HEK293 (cell line): ENCODE data around the gene STAG3.
A peak's percentile ranks its signal among the peaks of the same experiment; 100 is the strongest.

Source experiments
- BCL11B ChIP-seq: fragments of 450-650 bp; formaldehyde crosslinking; IDR thresholded peaks from 2 replicates; pipeline ENCODE4 v1.5.1; 2016; ENCODE audit warnings: low read depth, missing biosample characterization, missing genetic modification characterization
- KLF16 ChIP-seq: fragments of 450-650 bp; formaldehyde crosslinking; IDR thresholded peaks from 2 replicates; pipeline ENCODE4 v1.5.1; 2017; ENCODE audit warnings: missing biosample characterization, missing genetic modification characterization
- KLF9 ChIP-seq: fragments of 450-650 bp; formaldehyde crosslinking; IDR thresholded peaks from 2 replicates; pipeline ENCODE4 v1.5.1; 2016; ENCODE audit warnings: missing biosample characterization, missing genetic modification characterization, low read depth
- SCRT1 ChIP-seq: fragments of 450-650 bp; formaldehyde crosslinking; IDR thresholded peaks from 2 replicates; pipeline ENCODE4 v1.5.1; 2016; ENCODE audit warnings: missing biosample characterization, missing genetic modification characterization, borderline replicate concordance
- TRIM28 ChIP-seq: IDR thresholded peaks from 2 replicates; pipeline ENCODE4 v1.6.1; 2011; ENCODE audit warnings: low read length, control low read depth, borderline replicate concordance
- ZBTB17 ChIP-seq: fragments of 450-650 bp; formaldehyde crosslinking; IDR thresholded peaks from 2 replicates; pipeline ENCODE4 v1.5.1; 2016; ENCODE audit warnings: missing biosample characterization, missing genetic modification characterization
- ZBTB7A ChIP-seq: fragments of 450-650 bp; formaldehyde crosslinking; IDR thresholded peaks from 2 replicates; pipeline ENCODE4 v1.5.1; 2016; ENCODE audit warnings: low read depth, missing biosample characterization, missing genetic modification characterization
- ZEB2 ChIP-seq: fragments of 450-650 bp; formaldehyde crosslinking; IDR thresholded peaks from 2 replicates; pipeline ENCODE4 v1.5.1; 2016; ENCODE audit warnings: missing biosample characterization, missing genetic modification characterization
- ZNF16 ChIP-seq: fragments of 450-650 bp; formaldehyde crosslinking; IDR thresholded peaks from 2 replicates; pipeline ENCODE4 v1.5.1; 2016; ENCODE audit warnings: low read depth, missing biosample characterization, missing genetic modification characterization
- ZNF341 ChIP-seq: fragments of 450-650 bp; formaldehyde crosslinking; IDR thresholded peaks from 2 replicates; pipeline ENCODE4; 2016; ENCODE audit warnings: low read depth, missing biosample characterization, missing genetic modification characterization
- ZNF37A ChIP-seq: fragments of 450-650 bp; IDR thresholded peaks from 2 replicates; pipeline ENCODE4 v1.5.1; 2018; ENCODE audit warnings: missing biosample characterization, missing genetic modification characterization
- ZNF510 ChIP-seq: fragments of 450-650 bp; formaldehyde crosslinking; IDR thresholded peaks from 2 replicates; pipeline ENCODE4 v1.5.1; 2018; ENCODE audit warnings: mild to moderate bottlenecking, missing genetic modification characterization, missing biosample characterization; ENCODE audit not compliant: insufficient replicate concordance
- ZNF529 ChIP-seq: fragments of 450-650 bp; formaldehyde crosslinking; IDR thresholded peaks from 2 replicates; pipeline ENCODE4 v1.5.1; 2017; ENCODE audit warnings: missing genetic modification characterization, missing biosample characterization; ENCODE audit not compliant: insufficient replicate concordance
- ZNF544 ChIP-seq: fragments of 450-650 bp; formaldehyde crosslinking; IDR thresholded peaks from 2 replicates; pipeline ENCODE4 v1.5.0; 2017; ENCODE audit warnings: missing biosample characterization, missing genetic modification characterization
- ZNF600 ChIP-seq: fragments of 450-650 bp; formaldehyde crosslinking; IDR thresholded peaks from 2 replicates; pipeline ENCODE4 v1.5.1; 2016; ENCODE audit warnings: missing biosample characterization, missing genetic modification characterization
- ZNF610 ChIP-seq: fragments of 450-650 bp; formaldehyde crosslinking; IDR thresholded peaks from 2 replicates; pipeline ENCODE4 v1.5.1; 2016; ENCODE audit warnings: missing biosample characterization, missing genetic modification characterization, borderline replicate concordance
- ZNF747 ChIP-seq: fragments of 450-650 bp; formaldehyde crosslinking; IDR thresholded peaks from 2 replicates; pipeline ENCODE4 v1.5.1; 2016; ENCODE audit warnings: missing biosample characterization, missing genetic modification characterization
- ZSCAN16 ChIP-seq: fragments of 450-650 bp; formaldehyde crosslinking; IDR thresholded peaks from 2 replicates; pipeline ENCODE4 v1.5.1; 2016; ENCODE audit warnings: missing biosample characterization, missing genetic modification characterization
- ZXDB ChIP-seq: fragments of 450-650 bp; formaldehyde crosslinking; IDR thresholded peaks from 2 replicates; pipeline ENCODE4 v1.5.1; 2016; ENCODE audit warnings: missing biosample characterization, missing genetic modification characterization
- TF ChIP-seq, protein P1 (sequence below): fragments of 450-650 bp; formaldehyde crosslinking; optimal IDR thresholded peaks from 2 replicates; pipeline ENCODE3; 2016; ENCODE audit warnings: missing biosample characterization, mild to moderate bottlenecking, missing genetic modification characterization
- TF ChIP-seq, protein P2 (sequence below): fragments of 450-650 bp; formaldehyde crosslinking; IDR thresholded peaks from 2 replicates; pipeline ENCODE4 v1.5.1; 2016; ENCODE audit warnings: missing biosample characterization, missing genetic modification characterization, borderline replicate concordance
- TF ChIP-seq, protein P3 (sequence below): fragments of 450-650 bp; formaldehyde crosslinking; IDR thresholded peaks from 2 replicates; pipeline ENCODE4 v1.5.1; 2016; ENCODE audit warnings: missing biosample characterization, missing genetic modification characterization
- TF ChIP-seq, protein P4 (sequence below): fragments of 450-650 bp; formaldehyde crosslinking; conservative IDR thresholded peaks from 2 replicates; pipeline ENCODE4 v1.5.1; 2016; ENCODE audit warnings: low read depth, missing biosample characterization, missing genetic modification characterization
- TF ChIP-seq, protein P5 (sequence below): fragments of 450-650 bp; formaldehyde crosslinking; IDR thresholded peaks from 2 replicates; pipeline ENCODE4 v1.5.1; 2017; ENCODE audit warnings: missing biosample characterization, mild to moderate bottlenecking, missing genetic modification characterization, moderate library complexity

STAG3 gene

DNA sequence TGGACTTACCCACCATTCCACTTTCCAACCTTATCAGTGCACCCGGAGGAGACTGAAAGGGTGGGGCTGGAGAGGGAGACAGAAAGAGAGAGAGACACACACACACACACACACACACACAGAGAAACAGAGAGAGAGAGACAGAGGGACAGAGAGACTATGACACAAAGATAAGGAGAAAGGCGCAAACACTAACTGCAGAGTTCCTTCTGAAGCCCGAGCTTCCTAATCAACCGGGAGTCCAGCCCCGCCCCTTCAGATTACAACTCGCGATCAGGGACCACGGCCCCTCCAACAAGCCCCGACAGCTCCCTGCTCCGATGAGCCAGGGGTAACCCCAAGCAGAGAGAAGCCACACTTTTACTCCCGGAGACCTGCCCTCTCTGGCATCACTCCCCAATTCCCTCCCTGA lies 9.8 kb upstream of the STAG3 start (continued):
- TF ChIP-seq TRIM28 (no peak), ZNF610 (tag by site-specific recombination) (no peak), KLF9 (tag by site-specific recombination) (peak; percentile 50), ZEB2 (0 out of 2 replicates have a peak, but pooled peaks have one; percentile 55), ZNF341 (tag by site-specific recombination) (no peak), BCL11B (no peak), ZNF747 (tag by site-specific recombination) (no peak), KLF16 (tag by site-specific recombination) (peak; percentile 55; the same call in 1 of the 2 replicates), ZNF544 (no peak), ZNF37A (no peak), ZNF600 (tag by site-specific recombination) (0 out of 2 replicates have a peak, but pooled peaks have one; percentile 32), SCRT1 (tag by site-specific recombination) (no peak), ZNF510 (tag by site-specific recombination) (no peak), ZBTB7A (tag by site-specific recombination) (peak; percentile 77; the same call in 1 of the 2 replicates), ZSCAN16 (no peak), ZNF16 (tag by site-specific recombination) (no peak), ZBTB17 (tag by site-specific recombination) (no peak), ZXDB (peak; percentile 84), ZNF529 (no peak)
- TF ChIP-seq, protein P1, sequence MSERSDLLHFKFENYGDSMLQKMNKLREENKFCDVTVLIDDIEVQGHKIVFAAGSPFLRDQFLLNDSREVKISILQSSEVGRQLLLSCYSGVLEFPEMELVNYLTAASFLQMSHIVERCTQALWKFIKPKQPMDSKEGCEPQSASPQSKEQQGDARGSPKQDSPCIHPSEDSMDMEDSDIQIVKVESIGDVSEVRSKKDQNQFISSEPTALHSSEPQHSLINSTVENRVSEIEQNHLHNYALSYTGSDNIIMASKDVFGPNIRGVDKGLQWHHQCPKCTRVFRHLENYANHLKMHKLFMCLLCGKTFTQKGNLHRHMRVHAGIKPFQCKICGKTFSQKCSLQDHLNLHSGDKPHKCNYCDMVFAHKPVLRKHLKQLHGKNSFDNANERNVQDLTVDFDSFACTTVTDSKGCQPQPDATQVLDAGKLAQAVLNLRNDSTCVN (tag by site-specific recombination): no peak
- TF ChIP-seq, protein P2, sequence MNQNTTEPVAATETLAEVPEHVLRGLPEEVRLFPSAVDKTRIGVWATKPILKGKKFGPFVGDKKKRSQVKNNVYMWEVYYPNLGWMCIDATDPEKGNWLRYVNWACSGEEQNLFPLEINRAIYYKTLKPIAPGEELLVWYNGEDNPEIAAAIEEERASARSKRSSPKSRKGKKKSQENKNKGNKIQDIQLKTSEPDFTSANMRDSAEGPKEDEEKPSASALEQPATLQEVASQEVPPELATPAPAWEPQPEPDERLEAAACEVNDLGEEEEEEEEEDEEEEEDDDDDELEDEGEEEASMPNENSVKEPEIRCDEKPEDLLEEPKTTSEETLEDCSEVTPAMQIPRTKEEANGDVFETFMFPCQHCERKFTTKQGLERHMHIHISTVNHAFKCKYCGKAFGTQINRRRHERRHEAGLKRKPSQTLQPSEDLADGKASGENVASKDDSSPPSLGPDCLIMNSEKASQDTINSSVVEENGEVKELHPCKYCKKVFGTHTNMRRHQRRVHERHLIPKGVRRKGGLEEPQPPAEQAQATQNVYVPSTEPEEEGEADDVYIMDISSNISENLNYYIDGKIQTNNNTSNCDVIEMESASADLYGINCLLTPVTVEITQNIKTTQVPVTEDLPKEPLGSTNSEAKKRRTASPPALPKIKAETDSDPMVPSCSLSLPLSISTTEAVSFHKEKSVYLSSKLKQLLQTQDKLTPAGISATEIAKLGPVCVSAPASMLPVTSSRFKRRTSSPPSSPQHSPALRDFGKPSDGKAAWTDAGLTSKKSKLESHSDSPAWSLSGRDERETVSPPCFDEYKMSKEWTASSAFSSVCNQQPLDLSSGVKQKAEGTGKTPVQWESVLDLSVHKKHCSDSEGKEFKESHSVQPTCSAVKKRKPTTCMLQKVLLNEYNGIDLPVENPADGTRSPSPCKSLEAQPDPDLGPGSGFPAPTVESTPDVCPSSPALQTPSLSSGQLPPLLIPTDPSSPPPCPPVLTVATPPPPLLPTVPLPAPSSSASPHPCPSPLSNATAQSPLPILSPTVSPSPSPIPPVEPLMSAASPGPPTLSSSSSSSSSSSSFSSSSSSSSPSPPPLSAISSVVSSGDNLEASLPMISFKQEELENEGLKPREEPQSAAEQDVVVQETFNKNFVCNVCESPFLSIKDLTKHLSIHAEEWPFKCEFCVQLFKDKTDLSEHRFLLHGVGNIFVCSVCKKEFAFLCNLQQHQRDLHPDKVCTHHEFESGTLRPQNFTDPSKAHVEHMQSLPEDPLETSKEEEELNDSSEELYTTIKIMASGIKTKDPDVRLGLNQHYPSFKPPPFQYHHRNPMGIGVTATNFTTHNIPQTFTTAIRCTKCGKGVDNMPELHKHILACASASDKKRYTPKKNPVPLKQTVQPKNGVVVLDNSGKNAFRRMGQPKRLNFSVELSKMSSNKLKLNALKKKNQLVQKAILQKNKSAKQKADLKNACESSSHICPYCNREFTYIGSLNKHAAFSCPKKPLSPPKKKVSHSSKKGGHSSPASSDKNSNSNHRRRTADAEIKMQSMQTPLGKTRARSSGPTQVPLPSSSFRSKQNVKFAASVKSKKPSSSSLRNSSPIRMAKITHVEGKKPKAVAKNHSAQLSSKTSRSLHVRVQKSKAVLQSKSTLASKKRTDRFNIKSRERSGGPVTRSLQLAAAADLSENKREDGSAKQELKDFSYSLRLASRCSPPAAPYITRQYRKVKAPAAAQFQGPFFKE (tag by site-specific recombination): no peak
- TF ChIP-seq, protein P3, sequence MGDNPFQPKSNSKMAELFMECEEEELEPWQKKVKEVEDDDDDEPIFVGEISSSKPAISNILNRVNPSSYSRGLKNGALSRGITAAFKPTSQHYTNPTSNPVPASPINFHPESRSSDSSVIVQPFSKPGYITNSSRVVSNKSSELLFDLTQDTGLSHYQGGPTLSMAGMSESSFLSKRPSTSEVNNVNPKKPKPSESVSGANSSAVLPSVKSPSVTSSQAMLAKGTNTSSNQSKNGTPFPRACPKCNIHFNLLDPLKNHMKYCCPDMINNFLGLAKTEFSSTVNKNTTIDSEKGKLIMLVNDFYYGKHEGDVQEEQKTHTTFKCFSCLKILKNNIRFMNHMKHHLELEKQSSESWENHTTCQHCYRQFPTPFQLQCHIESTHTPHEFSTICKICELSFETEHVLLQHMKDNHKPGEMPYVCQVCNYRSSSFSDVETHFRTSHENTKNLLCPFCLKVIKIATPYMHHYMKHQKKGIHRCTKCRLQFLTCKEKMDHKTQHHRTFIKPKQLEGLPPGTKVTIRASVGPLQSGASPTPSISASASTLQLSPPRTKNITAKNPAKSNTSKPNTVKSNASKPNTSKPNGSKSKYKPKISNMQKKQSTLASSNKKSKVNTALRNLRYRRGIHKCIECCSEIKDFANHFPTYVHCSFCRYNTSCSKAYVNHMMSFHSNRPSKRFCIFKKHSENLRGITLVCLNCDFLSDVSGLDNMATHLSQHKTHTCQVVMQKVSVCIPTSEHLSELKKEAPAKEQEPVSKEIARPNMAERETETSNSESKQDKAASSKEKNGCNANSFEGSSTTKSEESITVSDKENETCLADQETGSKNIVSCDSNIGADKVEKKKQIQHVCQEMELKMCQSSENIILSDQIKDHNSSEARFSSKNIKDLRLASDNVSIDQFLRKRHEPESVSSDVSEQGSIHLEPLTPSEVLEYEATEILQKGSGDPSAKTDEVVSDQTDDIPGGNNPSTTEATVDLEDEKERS (tag by site-specific recombination): no peak
- TF ChIP-seq, protein P4, sequence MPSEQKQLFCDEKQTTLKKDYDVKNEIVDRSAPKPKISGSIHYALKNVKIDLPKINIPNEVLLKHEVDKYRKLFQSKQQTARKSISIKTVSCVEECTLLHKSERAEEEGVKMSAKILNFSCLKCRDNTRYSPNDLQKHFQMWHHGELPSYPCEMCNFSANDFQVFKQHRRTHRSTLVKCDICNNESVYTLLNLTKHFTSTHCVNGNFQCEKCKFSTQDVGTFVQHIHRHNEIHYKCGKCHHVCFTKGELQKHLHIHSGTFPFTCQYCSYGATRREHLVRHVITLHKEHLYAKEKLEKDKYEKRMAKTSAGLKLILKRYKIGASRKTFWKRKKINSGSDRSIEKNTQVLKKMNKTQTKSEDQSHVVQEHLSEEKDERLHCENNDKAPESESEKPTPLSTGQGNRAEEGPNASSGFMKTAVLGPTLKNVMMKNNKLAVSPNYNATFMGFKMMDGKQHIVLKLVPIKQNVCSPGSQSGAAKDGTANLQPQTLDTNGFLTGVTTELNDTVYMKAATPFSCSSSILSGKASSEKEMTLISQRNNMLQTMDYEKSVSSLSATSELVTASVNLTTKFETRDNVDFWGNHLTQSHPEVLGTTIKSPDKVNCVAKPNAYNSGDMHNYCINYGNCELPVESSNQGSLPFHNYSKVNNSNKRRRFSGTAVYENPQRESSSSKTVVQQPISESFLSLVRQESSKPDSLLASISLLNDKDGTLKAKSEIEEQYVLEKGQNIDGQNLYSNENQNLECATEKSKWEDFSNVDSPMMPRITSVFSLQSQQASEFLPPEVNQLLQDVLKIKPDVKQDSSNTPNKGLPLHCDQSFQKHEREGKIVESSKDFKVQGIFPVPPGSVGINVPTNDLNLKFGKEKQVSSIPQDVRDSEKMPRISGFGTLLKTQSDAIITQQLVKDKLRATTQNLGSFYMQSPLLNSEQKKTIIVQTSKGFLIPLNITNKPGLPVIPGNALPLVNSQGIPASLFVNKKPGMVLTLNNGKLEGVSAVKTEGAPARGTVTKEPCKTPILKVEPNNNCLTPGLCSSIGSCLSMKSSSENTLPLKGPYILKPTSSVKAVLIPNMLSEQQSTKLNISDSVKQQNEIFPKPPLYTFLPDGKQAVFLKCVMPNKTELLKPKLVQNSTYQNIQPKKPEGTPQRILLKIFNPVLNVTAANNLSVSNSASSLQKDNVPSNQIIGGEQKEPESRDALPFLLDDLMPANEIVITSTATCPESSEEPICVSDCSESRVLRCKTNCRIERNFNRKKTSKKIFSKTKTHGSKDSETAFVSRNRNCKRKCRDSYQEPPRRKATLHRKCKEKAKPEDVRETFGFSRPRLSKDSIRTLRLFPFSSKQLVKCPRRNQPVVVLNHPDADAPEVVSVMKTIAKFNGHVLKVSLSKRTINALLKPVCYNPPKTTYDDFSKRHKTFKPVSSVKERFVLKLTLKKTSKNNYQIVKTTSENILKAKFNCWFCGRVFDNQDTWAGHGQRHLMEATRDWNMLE (tag by site-specific recombination): 0 out of 2 replicates have a peak, but pooled peaks have one; percentile 14
- TF ChIP-seq, protein P5, sequence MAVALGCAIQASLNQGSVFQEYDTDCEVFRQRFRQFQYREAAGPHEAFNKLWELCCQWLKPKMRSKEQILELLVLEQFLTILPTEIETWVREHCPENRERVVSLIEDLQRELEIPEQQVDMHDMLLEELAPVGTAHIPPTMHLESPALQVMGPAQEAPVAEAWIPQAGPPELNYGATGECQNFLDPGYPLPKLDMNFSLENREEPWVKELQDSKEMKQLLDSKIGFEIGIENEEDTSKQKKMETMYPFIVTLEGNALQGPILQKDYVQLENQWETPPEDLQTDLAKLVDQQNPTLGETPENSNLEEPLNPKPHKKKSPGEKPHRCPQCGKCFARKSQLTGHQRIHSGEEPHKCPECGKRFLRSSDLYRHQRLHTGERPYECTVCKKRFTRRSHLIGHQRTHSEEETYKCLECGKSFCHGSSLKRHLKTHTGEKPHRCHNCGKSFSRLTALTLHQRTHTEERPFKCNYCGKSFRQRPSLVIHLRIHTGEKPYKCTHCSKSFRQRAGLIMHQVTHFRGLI (tag by site-specific recombination): no peak
